HepG2 (cell line): ENCODE measurements around the gene ABCC12. TPM values are rescaled to one million over a fixed set of nuclear protein-coding genes. Genes with fewer than 3 reads are reported as not detected.

Experiments used
- ARID2 ChIP-seq: sonication (generic); formaldehyde crosslinking; IDR thresholded peaks from 2 replicates; pipeline ENCODE4 v1.8.1; 2022; ENCODE audit warnings: mild to moderate bottlenecking, missing genetic modification reagents, borderline replicate concordance
- ARNT2 ChIP-seq: sonication (generic); formaldehyde crosslinking; IDR thresholded peaks from 2 replicates; pipeline ENCODE4 v1.8.0; 2022; ENCODE audit warnings: mild to moderate bottlenecking, low read depth, missing genetic modification reagents, moderate library complexity
- CBFB ChIP-seq: sonication (generic); formaldehyde crosslinking; IDR thresholded peaks from 2 replicates; pipeline ENCODE4 v1.4.0; 2020; ENCODE audit warnings: missing genetic modification reagents
- CENPT ChIP-seq: sonication (generic); formaldehyde crosslinking; IDR thresholded peaks from 2 replicates; pipeline ENCODE4 v1.8.0; 2022; ENCODE audit warnings: low read depth, mild to moderate bottlenecking, moderate library complexity, missing genetic modification reagents
- EED ChIP-seq: sonication (generic); formaldehyde crosslinking; IDR thresholded peaks from 2 replicates; pipeline ENCODE4 v1.5.0; 2020; ENCODE audit warnings: mild to moderate bottlenecking, missing genetic modification reagents
- IRF2 ChIP-seq: IDR thresholded peaks from 2 replicates; pipeline ENCODE4 v1.6.1; 2018; ENCODE audit warnings: missing genetic modification reagents, missing compliant biosample characterization
- PHF21A ChIP-seq: sonication (generic); formaldehyde crosslinking; IDR thresholded peaks from 2 replicates; pipeline ENCODE4 v1.5.0; 2020; ENCODE audit warnings: mild to moderate bottlenecking, missing genetic modification reagents
- ZBTB7B ChIP-seq: sonication (generic); formaldehyde crosslinking; IDR thresholded peaks from 2 replicates; pipeline ENCODE4 v1.4.0; 2020; ENCODE audit warnings: missing genetic modification reagents
- ZFYVE20 ChIP-seq: sonication (generic); formaldehyde crosslinking; IDR thresholded peaks from 2 replicates; pipeline ENCODE4 v1.8.0; 2023; ENCODE audit warnings: low read depth, mild to moderate bottlenecking, moderate library complexity, missing genetic modification reagents, borderline replicate concordance
- ZNF367 ChIP-seq: sonication (generic); formaldehyde crosslinking; IDR thresholded peaks from 2 replicates; pipeline ENCODE4 v1.4.0; 2020; ENCODE audit warnings: missing genetic modification reagents, borderline replicate concordance
- ZNF768 ChIP-seq: sonication (generic); formaldehyde crosslinking; IDR thresholded peaks from 2 replicates; pipeline ENCODE4 v1.4.0; 2020; ENCODE audit warnings: missing genetic modification reagents
- ZNF878 ChIP-seq: sonication (generic); formaldehyde crosslinking; IDR thresholded peaks from 2 replicates; pipeline ENCODE4 v1.8.1; 2023; ENCODE audit warnings: mild to moderate bottlenecking, missing genetic modification reagents, moderate library complexity
- polyA plus RNA-seq, 8 experiments: library from polyadenylated mRNA; depleted of rRNA in 3 of 8; stranded (reverse) in 7 of 8; unstranded in 1 of 8; fragments of >200 nt; fragmentation: Illumina TruSeq in 4 of 8; extraction: Trizol in 4 of 8; gene quantifications; 2 replicates each; pipeline versions ENCODE4 v1.2.1 to v1.2.3, GENCODE V29; 2011 to 2016; ENCODE audit warnings: low read depth in 4 of 8, missing spikeins in 1 of 8, mixed read lengths in 1 of 8; ENCODE audit not compliant: insufficient read depth in 1 of 8
- total RNA-seq, 5 experiments: library from RNA; depleted of rRNA; stranded (reverse); fragments of >200 nt; fragmentation: Illumina TruSeq; extraction: Trizol; gene quantifications; 2 replicates each; pipeline ENCODE4 v1.2.3, GENCODE V29; 2016; ENCODE audit warnings: low read depth in 1 of 5
- TF ChIP-seq, protein P1 (sequence below): sonication (generic); formaldehyde crosslinking; IDR thresholded peaks from 2 replicates; pipeline ENCODE4 v1.4.0; 2020; ENCODE audit warnings: missing genetic modification reagents, borderline replicate concordance
- TF ChIP-seq, protein P2 (sequence below), 2 experiments: sonication (generic) in 1 of 2; formaldehyde crosslinking in 1 of 2; IDR thresholded peaks; 2 replicates each; pipeline versions ENCODE4 v1.4.0 to v1.6.1; 2018 to 2020; ENCODE audit warnings: missing genetic modification reagents in 2 of 2, borderline replicate concordance in 1 of 2, low read depth in 1 of 2, mild to moderate bottlenecking in 1 of 2, missing biosample characterization in 1 of 2
- TF ChIP-seq, protein P3 (sequence below): IDR thresholded peaks from 2 replicates; pipeline ENCODE4 v1.6.1; 2018; ENCODE audit warnings: missing genetic modification reagents
- TF ChIP-seq, protein P4 (sequence below): sonication (generic); formaldehyde crosslinking; IDR thresholded peaks from 2 replicates; pipeline ENCODE4 v1.5.0; 2020; ENCODE audit warnings: mild to moderate bottlenecking, missing genetic modification reagents

ABCC12 gene
- total and polyA plus RNA-seq, 2 of the 13 experiments (the other 11 are each of a cell fraction or from before 2014, with no cell fraction given) = not detected

DNA sequence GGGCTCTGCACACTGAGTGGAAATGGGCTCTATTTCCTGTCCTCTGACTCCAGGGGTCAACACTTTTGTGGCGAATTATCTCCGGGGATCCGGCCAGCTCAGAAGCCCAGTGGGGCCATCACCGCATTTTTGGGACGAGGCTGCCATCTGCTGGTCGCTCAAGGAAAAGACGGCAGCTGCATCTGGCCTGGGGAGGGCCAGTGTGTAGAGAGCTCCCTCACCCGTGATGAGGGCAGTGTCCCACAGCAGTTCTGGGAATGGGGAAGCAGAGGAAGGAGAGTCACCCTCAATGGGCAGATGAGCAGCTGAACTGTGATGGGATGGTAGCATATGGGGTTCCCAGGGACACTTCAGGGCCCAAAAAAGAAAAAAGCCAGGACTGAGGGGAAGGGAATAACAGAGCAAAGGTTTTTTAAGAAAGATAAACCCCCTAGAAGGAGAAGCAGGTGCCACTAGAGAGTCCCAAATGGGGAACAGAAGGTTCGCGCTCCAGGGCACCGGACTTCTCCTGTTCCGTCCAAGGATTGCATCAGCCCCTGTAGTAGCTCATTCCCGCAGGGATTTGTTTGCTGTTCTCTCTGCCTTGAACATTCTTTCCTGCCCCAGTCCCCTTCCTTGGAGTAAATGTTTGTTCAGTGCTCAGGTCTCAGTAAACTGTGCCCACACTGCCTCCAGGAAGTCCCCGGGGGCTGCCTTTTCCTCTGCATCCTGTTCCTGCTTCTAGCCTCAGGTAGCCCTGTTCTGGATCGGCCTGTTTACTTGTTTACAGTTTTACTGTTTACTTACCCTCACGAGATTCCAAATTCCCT, 9.3 kb upstream of the ABCC12 start (continued):
- TF ChIP-seq IRF2 (CRISPR knock-in tag) = peak; percentile 76; the same call in 1 of the 2 replicates
- TF ChIP-seq ARID2 (CRISPR knock-in tag) = peak; percentile 80; the same call in 1 of the 2 replicates
- peak; percentile 40; the same call in 1 of the 2 replicates for TF ChIP-seq ZNF768 (CRISPR knock-in tag)
- peak; percentile 60 for TF ChIP-seq ZBTB7B
- peak; percentile 92; the same call in 1 of the 2 replicates for TF ChIP-seq ZNF878 (CRISPR knock-in tag)
- 0 out of 2 replicates have a peak, but pooled peaks have one; percentile 54 for TF ChIP-seq EED
- no peak for TF ChIP-seq ZNF367 (CRISPR knock-in tag)
- TF ChIP-seq, protein P1, sequence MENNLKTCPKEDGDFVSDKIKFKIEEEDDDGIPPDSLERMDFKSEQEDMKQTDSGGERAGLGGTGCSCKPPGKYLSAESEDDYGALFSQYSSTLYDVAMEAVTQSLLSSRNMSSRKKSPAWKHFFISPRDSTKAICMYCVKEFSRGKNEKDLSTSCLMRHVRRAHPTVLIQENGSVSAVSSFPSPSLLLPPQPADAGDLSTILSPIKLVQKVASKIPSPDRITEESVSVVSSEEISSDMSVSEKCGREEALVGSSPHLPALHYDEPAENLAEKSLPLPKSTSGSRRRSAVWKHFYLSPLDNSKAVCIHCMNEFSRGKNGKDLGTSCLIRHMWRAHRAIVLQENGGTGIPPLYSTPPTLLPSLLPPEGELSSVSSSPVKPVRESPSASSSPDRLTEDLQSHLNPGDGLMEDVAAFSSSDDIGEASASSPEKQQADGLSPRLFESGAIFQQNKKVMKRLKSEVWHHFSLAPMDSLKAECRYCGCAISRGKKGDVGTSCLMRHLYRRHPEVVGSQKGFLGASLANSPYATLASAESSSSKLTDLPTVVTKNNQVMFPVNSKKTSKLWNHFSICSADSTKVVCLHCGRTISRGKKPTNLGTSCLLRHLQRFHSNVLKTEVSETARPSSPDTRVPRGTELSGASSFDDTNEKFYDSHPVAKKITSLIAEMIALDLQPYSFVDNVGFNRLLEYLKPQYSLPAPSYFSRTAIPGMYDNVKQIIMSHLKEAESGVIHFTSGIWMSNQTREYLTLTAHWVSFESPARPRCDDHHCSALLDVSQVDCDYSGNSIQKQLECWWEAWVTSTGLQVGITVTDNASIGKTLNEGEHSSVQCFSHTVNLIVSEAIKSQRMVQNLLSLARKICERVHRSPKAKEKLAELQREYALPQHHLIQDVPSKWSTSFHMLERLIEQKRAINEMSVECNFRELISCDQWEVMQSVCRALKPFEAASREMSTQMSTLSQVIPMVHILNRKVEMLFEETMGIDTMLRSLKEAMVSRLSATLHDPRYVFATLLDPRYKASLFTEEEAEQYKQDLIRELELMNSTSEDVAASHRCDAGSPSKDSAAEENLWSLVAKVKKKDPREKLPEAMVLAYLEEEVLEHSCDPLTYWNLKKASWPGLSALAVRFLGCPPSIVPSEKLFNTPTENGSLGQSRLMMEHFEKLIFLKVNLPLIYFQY (CRISPR knock-in tag) = 0 out of 2 replicates have a peak, but pooled peaks have one; percentile 18
- 0 out of 2 replicates have a peak, but pooled peaks have one; percentile 39 for TF ChIP-seq CBFB (CRISPR knock-in tag)
- TF ChIP-seq, protein P2, sequence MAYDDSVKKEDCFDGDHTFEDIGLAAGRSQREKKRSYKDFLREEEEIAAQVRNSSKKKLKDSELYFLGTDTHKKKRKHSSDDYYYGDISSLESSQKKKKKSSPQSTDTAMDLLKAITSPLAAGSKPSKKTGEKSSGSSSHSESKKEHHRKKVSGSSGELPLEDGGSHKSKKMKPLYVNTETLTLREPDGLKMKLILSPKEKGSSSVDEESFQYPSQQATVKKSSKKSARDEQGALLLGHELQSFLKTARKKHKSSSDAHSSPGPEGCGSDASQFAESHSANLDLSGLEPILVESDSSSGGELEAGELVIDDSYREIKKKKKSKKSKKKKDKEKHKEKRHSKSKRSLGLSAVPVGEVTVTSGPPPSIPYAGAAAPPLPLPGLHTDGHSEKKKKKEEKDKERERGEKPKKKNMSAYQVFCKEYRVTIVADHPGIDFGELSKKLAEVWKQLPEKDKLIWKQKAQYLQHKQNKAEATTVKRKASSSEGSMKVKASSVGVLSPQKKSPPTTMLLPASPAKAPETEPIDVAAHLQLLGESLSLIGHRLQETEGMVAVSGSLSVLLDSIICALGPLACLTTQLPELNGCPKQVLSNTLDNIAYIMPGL (CRISPR knock-in tag; IDR thresholded peaks at IDR 0.05; ENCODE audit: borderline replicate concordance in 1 of 2, low read depth in 1 of 2) = peak; percentile 90 to 94
- peak; percentile 44; the same call in 1 of the 2 replicates for TF ChIP-seq ARNT2
- TF ChIP-seq, protein P3, sequence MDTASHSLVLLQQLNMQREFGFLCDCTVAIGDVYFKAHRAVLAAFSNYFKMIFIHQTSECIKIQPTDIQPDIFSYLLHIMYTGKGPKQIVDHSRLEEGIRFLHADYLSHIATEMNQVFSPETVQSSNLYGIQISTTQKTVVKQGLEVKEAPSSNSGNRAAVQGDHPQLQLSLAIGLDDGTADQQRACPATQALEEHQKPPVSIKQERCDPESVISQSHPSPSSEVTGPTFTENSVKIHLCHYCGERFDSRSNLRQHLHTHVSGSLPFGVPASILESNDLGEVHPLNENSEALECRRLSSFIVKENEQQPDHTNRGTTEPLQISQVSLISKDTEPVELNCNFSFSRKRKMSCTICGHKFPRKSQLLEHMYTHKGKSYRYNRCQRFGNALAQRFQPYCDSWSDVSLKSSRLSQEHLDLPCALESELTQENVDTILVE = peak; percentile 53; the same call in 1 of the 2 replicates
- TF ChIP-seq PHF21A (CRISPR knock-in tag) = peak; percentile 90
- TF ChIP-seq, protein P4, sequence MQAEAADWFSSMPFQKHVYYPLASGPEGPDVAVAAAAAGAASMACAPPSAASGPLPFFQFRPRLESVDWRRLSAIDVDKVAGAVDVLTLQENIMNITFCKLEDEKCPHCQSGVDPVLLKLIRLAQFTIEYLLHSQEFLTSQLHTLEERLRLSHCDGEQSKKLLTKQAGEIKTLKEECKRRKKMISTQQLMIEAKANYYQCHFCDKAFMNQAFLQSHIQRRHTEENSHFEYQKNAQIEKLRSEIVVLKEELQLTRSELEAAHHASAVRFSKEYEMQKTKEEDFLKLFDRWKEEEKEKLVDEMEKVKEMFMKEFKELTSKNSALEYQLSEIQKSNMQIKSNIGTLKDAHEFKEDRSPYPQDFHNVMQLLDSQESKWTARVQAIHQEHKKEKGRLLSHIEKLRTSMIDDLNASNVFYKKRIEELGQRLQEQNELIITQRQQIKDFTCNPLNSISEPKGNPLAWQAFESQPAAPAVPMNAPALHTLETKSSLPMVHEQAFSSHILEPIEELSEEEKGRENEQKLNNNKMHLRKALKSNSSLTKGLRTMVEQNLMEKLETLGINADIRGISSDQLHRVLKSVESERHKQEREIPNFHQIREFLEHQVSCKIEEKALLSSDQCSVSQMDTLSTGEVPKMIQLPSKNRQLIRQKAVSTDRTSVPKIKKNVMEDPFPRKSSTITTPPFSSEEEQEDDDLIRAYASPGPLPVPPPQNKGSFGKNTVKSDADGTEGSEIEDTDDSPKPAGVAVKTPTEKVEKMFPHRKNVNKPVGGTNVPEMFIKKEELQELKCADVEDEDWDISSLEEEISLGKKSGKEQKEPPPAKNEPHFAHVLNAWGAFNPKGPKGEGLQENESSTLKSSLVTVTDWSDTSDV (CRISPR knock-in tag) = no peak
- no peak for TF ChIP-seq ZFYVE20
- TF ChIP-seq CENPT (CRISPR knock-in tag) = no peak
